ENCODE data around the gene CA5A. TPM values are rescaled to one million over a fixed set of nuclear protein-coding genes. Genes with fewer than 3 reads are reported as not detected.

CA5A gene
- polyA plus RNA-seq, 2 of the 4 experiments (the other 2 are of a cell fraction) = not detected

DNA sequence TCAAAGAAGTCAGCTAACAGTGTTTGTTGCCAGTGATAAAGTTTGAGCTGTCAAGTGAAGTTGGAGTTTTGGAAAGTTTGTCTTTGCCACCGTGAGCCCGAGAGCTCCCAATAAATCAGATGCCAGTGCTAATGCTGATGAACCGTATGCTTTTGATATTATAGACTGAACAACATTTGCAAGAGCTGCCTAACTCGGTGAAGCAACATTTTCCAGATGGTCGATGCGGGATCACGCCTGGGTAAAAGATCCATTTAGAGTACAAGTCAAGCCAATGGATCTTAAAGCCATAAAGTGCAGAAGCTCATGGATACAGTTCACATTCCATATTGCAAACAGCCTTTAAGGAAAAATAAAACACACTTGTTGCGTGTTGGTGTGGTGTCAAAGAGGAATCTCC lies 24.5 kb upstream of the CA5A start:
- H3K4me3 ChIP-seq = no peak overlapping the region
- ATAC-seq (no peak), FAIRE-seq (no peak), DNase-seq (ENCODE audit: low read depth in 1 of 2, low spot score in 1 of 2) (no peak)
- H3K27ac ChIP-seq = no peak overlapping the region
- H3K4me2 ChIP-seq = no peak overlapping the region
- H3K9me3 ChIP-seq = no peaks in the 10 kb centered on the region
- CTCF ChIA-PET = interaction anchor here (0.8 to 1.1 kb wide), 3 partner anchors 10 to 371 kb away, joined by 3 to 4 read pairs (median 4); partner anchors contain the start of gene BANP
- H3K4me1 ChIP-seq = peaks cover 3% of the 10 kb centered on the region; the same call in 1 of the 3 replicates
- POLR2A ChIA-PET = no interaction called here
- 94% methylated on average over 8 of the region's 8 CpGs for WGBS (ENCODE audit: missing lambda C conversion rate)
- TF ChIP-seq RFX5 (IDR thresholded peaks at IDR 0.05) = no peak

DNA sequence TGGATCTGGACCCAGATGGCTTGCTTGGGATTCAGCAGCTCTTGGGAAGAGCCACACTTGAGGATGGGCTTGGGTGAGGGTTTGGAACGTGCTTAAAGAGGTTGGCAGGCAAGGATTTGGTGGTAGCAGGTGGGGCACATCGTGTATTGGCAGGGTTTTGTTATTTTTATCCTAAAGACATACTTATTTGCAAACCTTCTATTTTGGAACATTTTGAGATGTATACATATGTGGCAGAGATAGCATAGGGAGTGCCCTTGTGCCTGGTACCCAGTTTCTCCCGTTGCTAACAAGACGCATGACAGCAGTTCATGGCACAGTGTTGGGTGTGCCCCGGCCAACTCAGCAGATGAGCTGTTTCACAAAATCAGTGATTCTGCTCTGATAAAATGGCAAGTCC lies 24.0 kb upstream of the CA5A start:
- ChIA-PET CTCF (interaction anchor here (0.8 to 1.1 kb wide), 2 partner anchors 10 to 181 kb away, joined by 4 read pairs; partner anchors contain the start of gene BANP), POLR2A (no interaction called here)
- Histone ChIP-seq H3K4me2 (no peak overlapping the region), H3K4me1 (peaks cover 6% of the 10 kb centered on the region; the same call in 1 of the 3 replicates), H3K27ac (no peak overlapping the region), H3K9me3 (no peaks in the 10 kb centered on the region), H3K4me3 (no peak overlapping the region)
- ATAC-seq (no peak), DNase-seq (ENCODE audit: low read depth in 1 of 2, low spot score in 1 of 2) (no peak), FAIRE-seq (no peak)
- 91% methylated on average over 5 of the region's 5 CpGs for WGBS (ENCODE audit: missing lambda C conversion rate)
- TF ChIP-seq, protein P1, sequence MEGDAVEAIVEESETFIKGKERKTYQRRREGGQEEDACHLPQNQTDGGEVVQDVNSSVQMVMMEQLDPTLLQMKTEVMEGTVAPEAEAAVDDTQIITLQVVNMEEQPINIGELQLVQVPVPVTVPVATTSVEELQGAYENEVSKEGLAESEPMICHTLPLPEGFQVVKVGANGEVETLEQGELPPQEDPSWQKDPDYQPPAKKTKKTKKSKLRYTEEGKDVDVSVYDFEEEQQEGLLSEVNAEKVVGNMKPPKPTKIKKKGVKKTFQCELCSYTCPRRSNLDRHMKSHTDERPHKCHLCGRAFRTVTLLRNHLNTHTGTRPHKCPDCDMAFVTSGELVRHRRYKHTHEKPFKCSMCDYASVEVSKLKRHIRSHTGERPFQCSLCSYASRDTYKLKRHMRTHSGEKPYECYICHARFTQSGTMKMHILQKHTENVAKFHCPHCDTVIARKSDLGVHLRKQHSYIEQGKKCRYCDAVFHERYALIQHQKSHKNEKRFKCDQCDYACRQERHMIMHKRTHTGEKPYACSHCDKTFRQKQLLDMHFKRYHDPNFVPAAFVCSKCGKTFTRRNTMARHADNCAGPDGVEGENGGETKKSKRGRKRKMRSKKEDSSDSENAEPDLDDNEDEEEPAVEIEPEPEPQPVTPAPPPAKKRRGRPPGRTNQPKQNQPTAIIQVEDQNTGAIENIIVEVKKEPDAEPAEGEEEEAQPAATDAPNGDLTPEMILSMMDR (IDR thresholded peaks at IDR 0.05) = no peak
- TF ChIP-seq USF2 (IDR thresholded peaks at IDR 0.05) = no peak
- TF ChIP-seq KDM1A (IDR thresholded peaks at IDR 0.05; ENCODE audit: low read depth) = no peak
- no peak for TF ChIP-seq REST (IDR thresholded peaks at IDR 0.05)
- no peak for TF ChIP-seq ESRRA (IDR thresholded peaks at IDR 0.05; ENCODE audit: borderline replicate concordance, low read length)
- no peak for TF ChIP-seq GATA3 (IDR thresholded peaks at IDR 0.05; ENCODE audit: borderline replicate concordance)
- no peak for TF ChIP-seq NPAS2 (CRISPR knock-in tag; IDR thresholded peaks at IDR 0.05; ENCODE audit: borderline replicate concordance)
- TF ChIP-seq JUN (IDR thresholded peaks at IDR 0.05) = no peak
- TF ChIP-seq ZSCAN20 (CRISPR knock-in tag; IDR thresholded peaks at IDR 0.05) = no peak
- no peak for TF ChIP-seq CBX8 (IDR thresholded peaks at IDR 0.05)
- TF ChIP-seq ZNF302 (CRISPR knock-in tag; IDR thresholded peaks at IDR 0.05) = no peak
- no peak for TF ChIP-seq HEYL (CRISPR knock-in tag; IDR thresholded peaks at IDR 0.05)
- no peak for TF ChIP-seq MAX (IDR thresholded peaks at IDR 0.05)
- TF ChIP-seq PHF8 (IDR thresholded peaks at IDR 0.05; ENCODE audit: borderline replicate concordance, low read depth) = no peak
- no peak for TF ChIP-seq ZFP36 (IDR thresholded peaks at IDR 0.05; ENCODE audit: borderline replicate concordance, partially characterized antibody)
- TF ChIP-seq ATOH8 (CRISPR knock-in tag; IDR thresholded peaks at IDR 0.05; ENCODE audit: low read depth) = no peak

Measured in A549 (cell line).